ACHN (cell line): ENCODE results near the gene CFDP1.

Source experiments
- DNase-seq: peaks from one replicate; pipeline ENCODE4 v3.0.0-alpha.2; 2015
- in situ Hi-C: cut with HindIII; loops from 2 replicates; pipeline ENCODE4 v1.10.0; 2017; ENCODE audit warnings: low sequenced_read_pairs, low pct_ligation_motif_present, low pct_unique_long_range_greater_than_20kb

The CFDP1 gene

GRCh38 chr16:75264999-75265910 is 168.0 kb downstream of the CFDP1 start:
- peak; percentile 35 for DNase-seq
- in situ Hi-C loops, result no loop called here

- in situ Hi-C loops, result no loop called here
- no peak for DNase-seq
These were observed 168.8 kb downstream of the CFDP1 start for GRCh38 chr16:75264457-75264998.

DNA sequence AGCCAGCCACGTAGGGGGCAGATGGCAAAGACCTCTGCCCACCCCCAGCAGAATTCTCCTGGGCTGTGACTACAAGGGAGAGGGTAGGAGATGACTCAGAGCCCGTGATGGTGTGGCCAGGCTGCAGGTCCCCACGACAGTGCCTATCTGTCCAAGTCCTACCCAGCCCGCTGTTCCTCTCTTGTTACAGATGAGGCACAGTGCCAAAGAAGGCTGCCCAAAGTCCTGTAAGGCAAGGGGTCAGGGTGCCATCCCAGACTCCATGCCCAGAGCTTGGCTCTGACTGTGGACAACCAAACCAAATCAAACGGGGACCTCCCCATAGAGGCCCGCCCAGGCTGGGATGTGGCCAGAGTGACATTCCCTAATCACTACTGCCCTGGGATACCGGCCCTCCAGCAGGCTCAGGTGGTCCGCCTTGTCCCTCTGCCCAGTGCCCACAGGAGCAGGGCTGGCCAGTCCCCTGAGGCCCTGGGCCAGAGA is 169.3 kb downstream of the CFDP1 start:
- DNase-seq, result no peak
- in situ Hi-C loops, result no loop called here

- no peak for DNase-seq
- in situ Hi-C loops, result no loop called here
These were observed 169.9 kb downstream of the CFDP1 start for GRCh38 chr16:75263291-75263962.

DNA sequence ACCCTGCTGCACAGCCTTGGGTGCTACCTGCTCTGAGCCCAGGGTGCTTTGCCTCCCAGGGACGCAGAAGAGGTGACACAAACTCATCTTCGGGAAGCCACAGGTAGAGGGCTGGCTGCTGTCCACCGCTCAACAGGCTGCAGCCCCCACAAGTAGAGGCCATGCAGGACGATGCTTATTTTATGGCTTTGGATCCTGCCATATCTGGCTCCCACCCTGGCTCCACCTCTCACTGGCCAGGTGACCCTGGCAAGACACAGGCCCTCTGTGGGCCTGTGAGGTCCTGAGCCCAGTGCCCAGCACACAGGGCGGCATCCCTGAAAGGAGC is 170.5 kb downstream of the CFDP1 start:
- in situ Hi-C loops, result no loop called here
- no peak for DNase-seq

DNA sequence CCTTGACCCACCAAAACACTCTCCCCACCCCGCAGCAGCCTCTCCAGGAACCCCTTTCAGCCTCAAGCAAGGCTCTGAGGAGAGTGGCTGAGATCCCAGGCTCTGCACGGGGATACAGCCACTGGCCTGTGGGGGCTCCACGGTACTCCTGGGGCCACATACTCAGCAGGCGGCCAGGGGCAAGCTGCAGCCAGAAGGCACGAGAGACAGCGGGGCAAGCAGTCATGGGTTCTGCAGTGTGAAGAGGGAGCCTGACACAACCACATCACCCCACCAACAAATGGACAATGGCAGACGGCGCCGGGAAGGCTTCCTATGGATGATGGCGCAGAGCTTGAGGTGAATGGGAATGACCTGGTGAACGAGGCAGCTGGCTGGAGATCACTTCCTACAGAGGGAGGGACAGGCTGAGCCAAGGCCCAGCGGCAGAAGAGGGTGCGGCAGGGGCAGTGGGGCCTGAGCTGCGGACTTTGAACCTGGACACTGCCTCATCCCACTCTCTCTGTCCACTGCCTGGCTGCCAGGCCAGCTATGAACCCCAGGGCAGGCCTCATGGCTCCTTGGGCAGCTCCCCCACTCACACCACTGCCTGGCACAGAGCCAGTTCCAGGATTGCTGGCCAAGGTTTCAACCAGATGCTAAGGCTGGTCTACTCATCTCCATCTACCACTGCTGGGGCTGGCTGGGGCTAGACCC is 171.1 kb downstream of the CFDP1 start:
- no peak for DNase-seq
- in situ Hi-C loops, result no loop called here

- DNase-seq, result no peak
- in situ Hi-C loops, result no loop called here
These were observed 171.7 kb downstream of the CFDP1 start for GRCh38 chr16:75261590-75262078.

DNA sequence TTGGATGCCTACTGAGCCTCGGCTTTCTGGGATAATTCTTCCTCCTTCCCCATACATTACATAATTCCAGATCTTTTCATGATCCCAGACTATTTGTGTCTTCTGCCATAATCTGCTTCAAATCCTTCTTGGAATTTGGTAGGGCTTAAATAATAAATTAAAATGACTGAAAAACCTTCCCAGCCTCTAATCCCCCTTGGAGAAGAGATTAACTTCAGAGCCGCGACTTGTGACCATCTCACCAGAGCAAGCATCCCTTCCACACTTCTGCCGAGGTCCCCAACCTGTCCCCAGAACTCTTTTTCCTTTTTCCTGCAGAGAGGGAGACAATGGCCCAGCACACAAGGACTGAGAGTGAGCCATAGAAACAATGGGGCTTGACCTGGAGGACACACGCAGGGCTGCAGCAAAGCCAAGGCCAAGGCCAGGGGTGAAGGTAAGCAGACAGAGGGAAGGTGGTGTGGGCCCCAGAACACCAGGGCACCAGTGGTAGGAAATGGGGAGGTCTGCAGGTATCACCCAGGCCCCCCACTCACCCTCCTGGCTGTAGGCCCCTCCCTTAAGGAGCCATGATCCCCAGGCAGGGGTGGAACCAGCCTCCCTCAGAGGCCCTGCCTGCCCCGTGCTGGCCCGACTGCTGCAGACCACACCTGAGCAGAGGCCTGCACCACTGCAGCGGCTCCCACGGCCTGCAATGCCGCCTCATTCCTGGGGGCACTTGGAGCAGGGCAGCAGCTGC is 172.3 kb downstream of the CFDP1 start:
- no peak for DNase-seq

GRCh38 chr16:75258807-75259141 is 174.5 kb downstream of the CFDP1 start:
- DNase-seq, result no peak

More for the DNA sequence above, 172.3 kb downstream of the CFDP1 start:
- in situ Hi-C loops, result no loop called here

GRCh38 chr16:75257886-75258806 is 175.2 kb downstream of the CFDP1 start:
- in situ Hi-C loops, result no loop called here
- no peak for DNase-seq

More at GRCh38 chr16:75258807-75259141, 174.5 kb downstream of the CFDP1 start:
- in situ Hi-C loops, result no loop called here

GRCh38 chr16:75256696-75257343 is 176.5 kb downstream of the CFDP1 start:
- DNase-seq, result no peak
- in situ Hi-C loops, result no loop called here

DNA sequence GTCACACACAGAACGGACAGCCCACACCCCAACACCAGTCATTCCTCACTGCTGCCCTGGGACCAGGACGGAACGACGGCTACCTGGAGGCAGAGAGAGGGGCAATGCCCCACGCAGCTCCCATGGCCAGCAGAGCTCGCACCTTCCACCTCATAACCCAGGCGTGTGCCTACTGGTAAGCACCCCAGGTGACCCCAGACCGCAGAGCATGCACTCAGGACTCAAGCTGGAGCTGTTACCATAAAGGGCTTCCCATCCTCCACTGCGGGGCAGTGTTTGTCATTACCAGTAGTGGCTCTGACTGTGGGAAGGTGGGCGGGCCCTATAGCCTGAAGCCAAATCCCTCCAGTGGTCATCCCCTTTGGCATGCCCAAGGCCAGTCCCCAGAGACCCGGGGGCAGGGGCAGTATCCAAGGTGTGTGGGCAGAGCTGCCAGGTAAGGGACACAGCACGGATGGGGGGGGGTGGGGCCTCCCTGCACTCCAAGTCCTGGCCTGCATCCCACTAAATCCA is 177.2 kb downstream of the CFDP1 start:
- in situ Hi-C loops, result no loop called here
- no peak for DNase-seq

- in situ Hi-C loops, result no loop called here
- no peak for DNase-seq
These were observed 178.9 kb downstream of the CFDP1 start for GRCh38 chr16:75254359-75254837.

- in situ Hi-C loops, result no loop called here
- no peak for DNase-seq
These were observed 180.1 kb downstream of the CFDP1 start for GRCh38 chr16:75252946-75253911.

GRCh38 chr16:75252049-75252864 is 181.0 kb downstream of the CFDP1 start:
- DNase-seq, result no peak
- in situ Hi-C loops, result no loop called here
